H9 (cell line): Measurements from ENCODE around the gene VPS18. TPM values are rescaled to one million over a fixed set of nuclear protein-coding genes. Genes with fewer than 3 reads are reported as not detected.

Experiments used
- DNase-seq: peaks from one replicate; pipeline ENCODE4 v3.0.0-alpha.2; 2017
- H2AFZ ChIP-seq: one replicate; pipeline ENCODE4 v1.6.1; 2013; ENCODE audit warnings: mild to moderate bottlenecking, low read length, control low read depth, moderate library complexity
- H2AK5ac ChIP-seq: 2 replicates; pipeline ENCODE4 v1.6.1; 2013; ENCODE audit warnings: low read length, control low read depth, mixed read lengths; ENCODE audit not compliant: insufficient read length
- H2BK120ac ChIP-seq: one replicate; pipeline ENCODE4 v1.6.1; 2013; ENCODE audit warnings: low read depth, mild to moderate bottlenecking, low read length, control low read depth, inconsistent platforms; ENCODE audit not compliant: poor library complexity, severe bottlenecking
- H2BK12ac ChIP-seq: 2 replicates; pipeline ENCODE4 v1.6.1; 2013; ENCODE audit warnings: low read length, control low read depth, mixed read lengths, low read depth; ENCODE audit not compliant: insufficient read length
- H2BK15ac ChIP-seq: 2 replicates; pipeline ENCODE4 v1.6.1; 2013; ENCODE audit warnings: low read depth, low read length, control low read depth
- H2BK20ac ChIP-seq: one replicate; pipeline ENCODE4 v1.6.1; 2013; ENCODE audit warnings: low read depth, mild to moderate bottlenecking, low read length, control low read depth, inconsistent platforms; ENCODE audit not compliant: poor library complexity, severe bottlenecking
- H2BK5ac ChIP-seq: 2 replicates; pipeline ENCODE4 v1.6.1; 2013; ENCODE audit warnings: low read length, control low read depth, mixed read lengths; ENCODE audit not compliant: insufficient read length
- H3K14ac ChIP-seq: 2 replicates; pipeline ENCODE4 v1.6.1; 2013; ENCODE audit warnings: low read length, control low read depth; ENCODE audit not compliant: insufficient read depth
- H3K18ac ChIP-seq: 2 replicates; pipeline ENCODE4 v1.6.1; 2013; ENCODE audit warnings: low read depth, mild to moderate bottlenecking, mixed read lengths, low read length, control low read depth; ENCODE audit not compliant: insufficient read length
- H3K23ac ChIP-seq: 2 replicates; pipeline ENCODE4 v1.6.1; 2013; ENCODE audit warnings: low read length, control low read depth, mixed read lengths, low read depth; ENCODE audit not compliant: insufficient read length
- H3K23me2 ChIP-seq: 2 replicates; pipeline ENCODE4 v1.6.1; 2013; ENCODE audit warnings: low read depth, mild to moderate bottlenecking, mixed read lengths, low read length, control low read depth; ENCODE audit not compliant: insufficient read length, poor library complexity, severe bottlenecking
- H3K27ac ChIP-seq: 2 replicates; pipeline ENCODE4 v1.5.1; 2013; ENCODE audit warnings: low read length, control low read depth, mixed read lengths, low read depth; ENCODE audit not compliant: insufficient read length
- H3K27me3 ChIP-seq: 2 replicates; pipeline ENCODE4 v1.6.1; 2013; ENCODE audit warnings: low read length, control low read depth, inconsistent platforms; ENCODE audit not compliant: insufficient read depth
- H3K4ac ChIP-seq: 2 replicates; pipeline ENCODE4 v1.6.1; 2013; ENCODE audit warnings: low read depth, mild to moderate bottlenecking, control low read depth, inconsistent platforms, low read length, moderate library complexity
- H3K4me1 ChIP-seq: 2 replicates; pipeline ENCODE4 v1.6.1; 2013; ENCODE audit warnings: low read length, control low read depth, inconsistent platforms; ENCODE audit not compliant: insufficient read depth
- H3K4me2 ChIP-seq: 2 replicates; pipeline ENCODE4 v1.6.1; 2013; ENCODE audit warnings: low read length, control low read depth, mixed read lengths; ENCODE audit not compliant: insufficient read length, insufficient read depth
- H3K56ac ChIP-seq: 2 replicates; pipeline ENCODE4 v1.6.1; 2013; ENCODE audit warnings: low read depth, mild to moderate bottlenecking, mixed read lengths, low read length, control low read depth; ENCODE audit not compliant: insufficient read length
- H3K79me1 ChIP-seq: 2 replicates; pipeline ENCODE4 v1.6.1; 2013; ENCODE audit warnings: low read depth, mild to moderate bottlenecking, moderate library complexity, low read length, control low read depth, inconsistent platforms; ENCODE audit not compliant: insufficient read depth, poor library complexity, severe bottlenecking
- H3K79me2 ChIP-seq: 2 replicates; pipeline ENCODE4 v1.6.1; 2013; ENCODE audit warnings: low read length, control low read depth, inconsistent platforms; ENCODE audit not compliant: insufficient read depth
- H3K9ac ChIP-seq: 2 replicates; pipeline ENCODE4 v1.6.1; 2013; ENCODE audit warnings: low read length, control low read depth, mixed read lengths; ENCODE audit not compliant: insufficient read length; ENCODE audit errors: extremely low read depth
- H3K9me3 ChIP-seq: one replicate; pipeline ENCODE4 v1.6.1; 2013; ENCODE audit warnings: low read depth, low read length, inconsistent platforms; ENCODE audit not compliant: control insufficient read depth
- H3T11ph ChIP-seq: one replicate; pipeline ENCODE4 v1.6.1; 2013; ENCODE audit warnings: mild to moderate bottlenecking, low read length, control low read depth, inconsistent platforms
- H4K20me1 ChIP-seq: one replicate; pipeline ENCODE4 v1.6.1; 2013; ENCODE audit not compliant: control insufficient read depth, insufficient read length, insufficient read depth
- H4K5ac ChIP-seq: 2 replicates; pipeline ENCODE4 v1.6.1; 2013; ENCODE audit warnings: low read depth, mild to moderate bottlenecking, mixed read lengths, low read length, control low read depth; ENCODE audit not compliant: insufficient read length
- H4K8ac ChIP-seq: replicated peaks from 2 replicates; pipeline ENCODE4 v1.6.1; 2013; ENCODE audit warnings: low read length, control low read depth, mixed read lengths, low read depth; ENCODE audit not compliant: insufficient read length
- H4K91ac ChIP-seq: 2 replicates; pipeline ENCODE4 v1.6.1; 2013; ENCODE audit warnings: low read depth, mild to moderate bottlenecking, moderate library complexity, mixed read lengths, low read length, control low read depth; ENCODE audit not compliant: insufficient read length
- H3K27ac Mint-ChIP-seq, 3 experiments: 2 replicates in 2 of 3; 3 replicates in 1 of 3; pipeline ENCODE4 v1.8.0; 2020 to 2021; ENCODE audit warnings: mixed read lengths in 3 of 3, mild to moderate bottlenecking in 1 of 3, moderate library complexity in 1 of 3
- H3K27me3 Mint-ChIP-seq: 2 replicates; pipeline ENCODE4 v1.8.0; 2021; ENCODE audit warnings: low read depth, mild to moderate bottlenecking, moderate library complexity, mixed read lengths
- H3K36me3 Mint-ChIP-seq, 3 experiments: 2 replicates in 2 of 3; 3 replicates in 1 of 3; pipeline ENCODE4 v1.8.0; 2020 to 2021; ENCODE audit warnings: low read depth in 3 of 3, mixed read lengths in 3 of 3; ENCODE audit not compliant: insufficient read depth in 1 of 3
- H3K4me1 Mint-ChIP-seq, 2 experiments: 2 replicates each; pipeline ENCODE4 v1.8.0; 2020; ENCODE audit warnings: mixed read lengths in 2 of 2
- H3K4me3 Mint-ChIP-seq, 2 experiments: 2 replicates in 1 of 2; 3 replicates in 1 of 2; pipeline ENCODE4 v1.8.0; 2020 to 2021; ENCODE audit warnings: mild to moderate bottlenecking in 2 of 2, mixed read lengths in 2 of 2, moderate library complexity in 1 of 2
- H3K9me3 Mint-ChIP-seq, 2 experiments: 2 replicates in 1 of 2; 3 replicates in 1 of 2; pipeline ENCODE4 v1.8.0; 2020; ENCODE audit warnings: mild to moderate bottlenecking in 2 of 2, mixed read lengths in 2 of 2, moderate library complexity in 1 of 2
- WGBS: extraction: QIAGEN DNeasy Blood & Tissue Kit; methylation state at CpG from one replicate; pipeline ENCODE4 v1.1.7; 2013; ENCODE audit warnings: missing lambda C conversion rate, low lambda C conversion rate, mixed read lengths; ENCODE audit not compliant: insufficient read length; ENCODE audit errors: extremely low coverage; 5-methylcytosine and 5-hydroxymethylcytosine counted together
- total RNA-seq: library from RNA; stranded (reverse); gene quantifications from 2 replicates; pipeline ENCODE4 v1.2.1, GENCODE V29; 2021
- TF ChIP-seq, protein P1 (sequence below): fragments of 200-600 bp; sonication (generic); conservative IDR thresholded peaks from 3 replicates; pipeline ENCODE4 v1.8.0; 2021; ENCODE audit warnings: antibody characterized with exemption, mild to moderate bottlenecking

The VPS18 gene
- total RNA-seq, 1 experiment from 2014 or later, result 45.0 TPM

DNA sequence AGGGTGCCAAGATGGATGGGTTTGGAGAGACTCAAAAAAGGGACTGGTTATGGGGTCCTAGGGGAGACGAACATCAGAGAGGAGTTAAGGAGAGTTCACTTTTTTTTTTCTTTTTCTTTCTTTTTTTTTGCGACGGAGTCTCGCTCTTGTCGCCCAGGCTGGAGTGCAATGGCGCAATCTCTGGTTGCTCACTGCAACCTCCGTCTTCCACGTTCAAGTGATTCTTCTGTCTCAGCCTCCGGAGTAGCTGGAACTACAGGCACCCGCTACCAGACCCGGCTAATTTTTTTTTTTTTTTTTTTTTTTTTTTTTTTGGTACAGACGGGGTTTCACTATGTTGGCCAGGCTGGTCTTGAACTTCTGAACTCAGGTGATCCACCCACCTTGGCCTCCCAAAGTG, 49.2 kb upstream of the VPS18 start:
- no peak overlapping the region for H2BK12ac ChIP-seq
- WGBS, result no CpG with 5 or more reads among the region's 12 CpGs
- H3K4me1 ChIP-seq, result peaks cover 17% of the 10 kb centered on the region
- H3K23ac ChIP-seq, result no peak overlapping the region
- H4K5ac ChIP-seq, result no peak overlapping the region
- no peak overlapping the region for H3K27ac ChIP-seq
- H3K79me1 ChIP-seq, result peaks cover 5% of the 10 kb centered on the region
- no peak overlapping the region for H4K91ac ChIP-seq
- no peak overlapping the region for H3K4ac ChIP-seq
- H3K27me3 ChIP-seq, result no peaks in the 10 kb centered on the region
- peak overlapping the region; percentile 95 for H3K4me2 ChIP-seq
- Mint-ChIP-seq H3K27me3 (peaks cover 4% of the 10 kb centered on the region), H3K36me3 (peaks cover 16 to 41% (median 33%) of the 10 kb centered on the region in 3 experiments), H3K27ac (peak overlapping the region; percentile 36 to 95 (median 87); a peak in 6 of 7 replicates), H3K4me1 (peaks cover 41% of the 10 kb centered on the region in 2 experiments), H3K9me3 (no peaks in the 10 kb centered on the region), H3K4me3 (peak overlapping the region; percentile 94)
- H3K14ac ChIP-seq, result peak overlapping the region; percentile 76
- no peak overlapping the region for H2AFZ ChIP-seq
- no peak overlapping the region for H2AK5ac ChIP-seq
- H3K18ac ChIP-seq, result peak overlapping the region; percentile 52
- no peak overlapping the region for H2BK5ac ChIP-seq
- H4K8ac ChIP-seq, result no peak overlapping the region
- DNase-seq, result no peak
- H3T11ph ChIP-seq, result no peak overlapping the region
- H3K56ac ChIP-seq, result no peak overlapping the region
- no peaks in the 10 kb centered on the region for H3K9me3 ChIP-seq
- H3K23me2 ChIP-seq, result peaks cover 11% of the 10 kb centered on the region
- TF ChIP-seq, protein P1, sequence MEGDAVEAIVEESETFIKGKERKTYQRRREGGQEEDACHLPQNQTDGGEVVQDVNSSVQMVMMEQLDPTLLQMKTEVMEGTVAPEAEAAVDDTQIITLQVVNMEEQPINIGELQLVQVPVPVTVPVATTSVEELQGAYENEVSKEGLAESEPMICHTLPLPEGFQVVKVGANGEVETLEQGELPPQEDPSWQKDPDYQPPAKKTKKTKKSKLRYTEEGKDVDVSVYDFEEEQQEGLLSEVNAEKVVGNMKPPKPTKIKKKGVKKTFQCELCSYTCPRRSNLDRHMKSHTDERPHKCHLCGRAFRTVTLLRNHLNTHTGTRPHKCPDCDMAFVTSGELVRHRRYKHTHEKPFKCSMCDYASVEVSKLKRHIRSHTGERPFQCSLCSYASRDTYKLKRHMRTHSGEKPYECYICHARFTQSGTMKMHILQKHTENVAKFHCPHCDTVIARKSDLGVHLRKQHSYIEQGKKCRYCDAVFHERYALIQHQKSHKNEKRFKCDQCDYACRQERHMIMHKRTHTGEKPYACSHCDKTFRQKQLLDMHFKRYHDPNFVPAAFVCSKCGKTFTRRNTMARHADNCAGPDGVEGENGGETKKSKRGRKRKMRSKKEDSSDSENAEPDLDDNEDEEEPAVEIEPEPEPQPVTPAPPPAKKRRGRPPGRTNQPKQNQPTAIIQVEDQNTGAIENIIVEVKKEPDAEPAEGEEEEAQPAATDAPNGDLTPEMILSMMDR, result no peak
- no peak overlapping the region for H2BK120ac ChIP-seq
- H4K20me1 ChIP-seq, result no peaks in the 10 kb centered on the region
- peaks cover 8% of the 10 kb centered on the region; the same call in 1 of the 2 replicates for H3K79me2 ChIP-seq
- no peak overlapping the region for H2BK20ac ChIP-seq
- H2BK15ac ChIP-seq, result no peak overlapping the region
- peak overlapping the region; percentile 53 for H3K9ac ChIP-seq
